DND-41 (cell line): Measurements from ENCODE around the gene ATP6V0A1.

ENCODE experiments used
- CTCF ChIP-seq: IDR thresholded peaks from 2 replicates; pipeline ENCODE4 v1.5.1; 2012; ENCODE audit warnings: borderline replicate concordance, low read length, moderate library complexity, mild to moderate bottlenecking; ENCODE audit not compliant: poor library complexity, severe bottlenecking; ENCODE audit errors: extremely low read depth
- EZH2 ChIP-seq: IDR thresholded peaks from 3 replicates; pipeline ENCODE4 v1.6.1; 2012; ENCODE audit warnings: borderline replicate concordance, low read depth, mild to moderate bottlenecking, moderate library complexity, low read length, inconsistent platforms; ENCODE audit not compliant: severe bottlenecking

GRCh38 chr17:42522263-42522790, 63.6 kb downstream of the ATP6V0A1 start:
- TF ChIP-seq CTCF = no peak
- no peak for TF ChIP-seq EZH2
